Neural progenitor cell (in vitro differentiated cells): Measurements from ENCODE around the gene KCNMB2. TPM values are rescaled to one million over a fixed set of nuclear protein-coding genes. Genes with fewer than 3 reads are reported as not detected.

Experiments
- DNase-seq: peaks from one replicate; pipeline ENCODE4 v3.0.0-alpha.2; 2016; ENCODE audit warnings: low spot score
- H2AFZ ChIP-seq: fragments of 200-600 bp; sonication (generic); replicated peaks from 2 replicates; pipeline ENCODE4 v1.6.1; 2016; ENCODE audit warnings: antibody characterized with exemption
- H3F3A ChIP-seq: fragments of 200-600 bp; sonication (generic); 2 replicates; pipeline ENCODE4 v1.6.1; 2016; ENCODE audit warnings: antibody characterized with exemption, low read depth
- H3K27ac ChIP-seq: fragments of 200-600 bp; sonication (generic); 2 replicates; pipeline ENCODE4 v1.5.1; 2016; ENCODE audit warnings: mild to moderate bottlenecking
- H3K27me3 ChIP-seq: fragments of 200-600 bp; sonication (generic); 2 replicates; pipeline ENCODE4 v1.6.1; 2016; ENCODE audit warnings: mild to moderate bottlenecking, moderate library complexity
- H3K36me3 ChIP-seq: fragments of 200-600 bp; sonication (generic); 2 replicates; pipeline ENCODE4 v1.5.1; 2016
- H3K4me1 ChIP-seq: fragments of 200-600 bp; sonication (generic); 2 replicates; pipeline ENCODE4 v1.6.1; 2016; ENCODE audit warnings: mixed run types
- H3K4me2 ChIP-seq: fragments of 200-600 bp; sonication (generic); 2 replicates; pipeline ENCODE4 v1.6.1; 2016
- H3K4me3 ChIP-seq: fragments of 200-600 bp; sonication (generic); 2 replicates; pipeline ENCODE4 v1.5.1; 2016
- H3K79me2 ChIP-seq: fragments of 200-600 bp; sonication (generic); 2 replicates; pipeline ENCODE4 v1.6.1; 2016; ENCODE audit warnings: low read depth
- H3K9ac ChIP-seq: fragments of 200-600 bp; sonication (generic); 2 replicates; pipeline ENCODE4 v1.6.1; 2016
- H3K9me3 ChIP-seq: fragments of 200-600 bp; sonication (generic); 2 replicates; pipeline ENCODE4 v1.5.1; 2016; ENCODE audit warnings: low read depth
- H4K20me1 ChIP-seq: fragments of 200-600 bp; sonication (generic); 2 replicates; pipeline ENCODE4 v1.6.1; 2016; ENCODE audit warnings: low read depth
- H3K27ac Mint-ChIP-seq: 3 replicates; pipeline ENCODE4 v1.8.0; 2021; ENCODE audit warnings: mixed read lengths
- H3K27me3 Mint-ChIP-seq: 2 replicates; pipeline ENCODE4 v1.8.0; 2022; ENCODE audit warnings: low read depth, mild to moderate bottlenecking, inconsistent platforms, moderate library complexity, mixed read lengths; ENCODE audit not compliant: insufficient read depth
- H3K36me3 Mint-ChIP-seq: 3 replicates; pipeline ENCODE4 v1.8.0; 2021; ENCODE audit warnings: mixed read lengths
- H3K4me1 Mint-ChIP-seq: 3 replicates; pipeline ENCODE4 v1.8.0; 2021; ENCODE audit warnings: mixed read lengths
- H3K4me3 Mint-ChIP-seq: 3 replicates; pipeline ENCODE4 v1.8.0; 2021; ENCODE audit warnings: mild to moderate bottlenecking, moderate library complexity, mixed read lengths
- H3K9me3 Mint-ChIP-seq: 3 replicates; pipeline ENCODE4 v1.8.0; 2020; ENCODE audit warnings: mixed read lengths
- EZH2 ChIP-seq: fragments of 200-600 bp; sonication (generic); IDR thresholded peaks from 2 replicates; pipeline ENCODE4 v1.6.1; 2017; ENCODE audit warnings: antibody characterized with exemption, mild to moderate bottlenecking, moderate library complexity
- EZH2phosphoT487 ChIP-seq: fragments of 200-600 bp; sonication (generic); IDR thresholded peaks from 2 replicates; pipeline ENCODE4 v1.6.1; 2017; ENCODE audit warnings: antibody characterized with exemption
- total RNA-seq: library from RNA; depleted of rRNA; stranded (reverse); fragments of >200 nt; gene quantifications from 2 replicates; pipeline ENCODE4 v1.2.3, GENCODE V29; 2015; ENCODE audit warnings: low replicate concordance
- TF ChIP-seq, protein P1 (sequence below): fragments of 200-600 bp; sonication (generic); IDR thresholded peaks from 2 replicates; pipeline ENCODE4 v1.5.1; 2017; ENCODE audit warnings: antibody characterized with exemption, mild to moderate bottlenecking

The KCNMB2 gene
- total RNA-seq, 1 donor from 2014 or later = not detected

DNA sequence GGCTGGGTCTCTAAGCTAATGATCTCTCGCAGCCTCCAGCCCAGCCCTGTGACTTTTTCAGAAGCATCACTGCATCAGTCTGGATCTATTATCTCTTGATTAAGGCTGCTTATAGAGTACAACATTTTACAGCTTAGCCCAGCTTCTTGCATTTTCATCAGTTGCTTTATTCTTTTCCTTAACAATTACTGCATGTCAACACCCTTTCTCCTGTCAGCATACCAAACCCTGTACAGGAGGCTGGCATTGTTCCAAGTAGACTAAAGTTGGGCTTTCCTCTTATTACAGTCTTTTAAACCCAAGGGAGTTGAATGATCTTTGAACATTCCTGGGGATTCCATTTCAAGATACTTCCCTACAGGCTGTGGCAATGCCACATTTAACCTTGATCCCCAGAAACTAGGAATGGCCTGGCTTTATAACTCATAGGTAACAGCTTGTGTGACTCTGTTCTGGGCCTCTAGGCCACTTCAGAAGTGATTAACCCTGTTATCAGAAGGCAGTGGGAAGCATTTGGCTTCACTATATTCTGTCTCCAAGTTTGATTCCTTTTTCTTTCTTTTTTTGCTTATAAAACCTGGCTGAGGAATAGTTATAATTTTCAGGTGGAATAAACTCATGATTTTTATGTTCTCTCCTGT is 182.9 kb downstream of the KCNMB2 start:
- Mint-ChIP-seq H3K4me3 (no peak overlapping the region), H3K36me3 (no peaks in the 10 kb centered on the region), H3K27ac (no peak overlapping the region), H3K4me1 (no peaks in the 10 kb centered on the region), H3K9me3 (no peaks in the 10 kb centered on the region), H3K27me3 (no peaks in the 10 kb centered on the region)
- H2AFZ ChIP-seq = no peak overlapping the region
- no peaks in the 10 kb centered on the region for H3K36me3 ChIP-seq
- DNase-seq = no peak
- TF ChIP-seq EZH2phosphoT487 = no peak
- TF ChIP-seq, protein P1, sequence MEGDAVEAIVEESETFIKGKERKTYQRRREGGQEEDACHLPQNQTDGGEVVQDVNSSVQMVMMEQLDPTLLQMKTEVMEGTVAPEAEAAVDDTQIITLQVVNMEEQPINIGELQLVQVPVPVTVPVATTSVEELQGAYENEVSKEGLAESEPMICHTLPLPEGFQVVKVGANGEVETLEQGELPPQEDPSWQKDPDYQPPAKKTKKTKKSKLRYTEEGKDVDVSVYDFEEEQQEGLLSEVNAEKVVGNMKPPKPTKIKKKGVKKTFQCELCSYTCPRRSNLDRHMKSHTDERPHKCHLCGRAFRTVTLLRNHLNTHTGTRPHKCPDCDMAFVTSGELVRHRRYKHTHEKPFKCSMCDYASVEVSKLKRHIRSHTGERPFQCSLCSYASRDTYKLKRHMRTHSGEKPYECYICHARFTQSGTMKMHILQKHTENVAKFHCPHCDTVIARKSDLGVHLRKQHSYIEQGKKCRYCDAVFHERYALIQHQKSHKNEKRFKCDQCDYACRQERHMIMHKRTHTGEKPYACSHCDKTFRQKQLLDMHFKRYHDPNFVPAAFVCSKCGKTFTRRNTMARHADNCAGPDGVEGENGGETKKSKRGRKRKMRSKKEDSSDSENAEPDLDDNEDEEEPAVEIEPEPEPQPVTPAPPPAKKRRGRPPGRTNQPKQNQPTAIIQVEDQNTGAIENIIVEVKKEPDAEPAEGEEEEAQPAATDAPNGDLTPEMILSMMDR = no peak
- TF ChIP-seq EZH2 = no peak
- no peak overlapping the region for H3K4me2 ChIP-seq
- no peaks in the 10 kb centered on the region for H3K4me1 ChIP-seq
- H3K79me2 ChIP-seq = no peaks in the 10 kb centered on the region
- no peak overlapping the region for H3K27ac ChIP-seq
- no peaks in the 10 kb centered on the region for H3K9me3 ChIP-seq
- no peak overlapping the region for H3K4me3 ChIP-seq
- no peaks in the 10 kb centered on the region for H3F3A ChIP-seq
- H3K9ac ChIP-seq = no peak overlapping the region
- no peaks in the 10 kb centered on the region for H4K20me1 ChIP-seq
- H3K27me3 ChIP-seq = no peaks in the 10 kb centered on the region

DNA sequence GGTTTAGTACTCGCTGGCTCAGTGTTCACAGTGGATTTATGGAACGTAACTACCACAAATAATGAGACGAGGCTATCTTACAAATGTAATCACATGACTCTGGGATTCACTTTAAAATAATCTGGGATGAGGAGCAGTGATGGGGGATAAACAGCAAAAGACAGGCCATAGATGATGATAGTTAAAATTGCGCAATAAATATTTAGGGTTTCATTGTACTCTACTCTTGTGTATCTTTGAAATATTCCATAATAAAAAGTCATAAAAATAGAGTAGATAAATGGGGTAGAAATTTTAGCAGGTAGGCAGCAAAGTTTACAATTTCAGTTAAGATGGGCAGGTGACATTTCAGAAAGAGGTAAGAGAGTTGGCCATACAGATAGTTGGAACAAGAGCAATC is 196.6 kb downstream of the KCNMB2 start:
- Mint-ChIP-seq H3K36me3 (no peaks in the 10 kb centered on the region), H3K4me3 (no peak overlapping the region), H3K4me1 (no peaks in the 10 kb centered on the region), H3K27ac (no peak overlapping the region), H3K27me3 (no peaks in the 10 kb centered on the region), H3K9me3 (no peaks in the 10 kb centered on the region)
- H3K79me2 ChIP-seq = no peaks in the 10 kb centered on the region
- H3K27ac ChIP-seq = no peak overlapping the region
- H3K4me2 ChIP-seq = no peak overlapping the region
- no peaks in the 10 kb centered on the region for H3K9me3 ChIP-seq
- no peak overlapping the region for H2AFZ ChIP-seq
- H3K27me3 ChIP-seq = no peaks in the 10 kb centered on the region
- no peak overlapping the region for H3K4me3 ChIP-seq
- no peaks in the 10 kb centered on the region for H3K36me3 ChIP-seq
- H3K9ac ChIP-seq = no peak overlapping the region
- H3F3A ChIP-seq = no peaks in the 10 kb centered on the region
- TF ChIP-seq EZH2 (no peak), EZH2phosphoT487 (no peak)
- TF ChIP-seq, protein P1 = no peak
- no peaks in the 10 kb centered on the region for H4K20me1 ChIP-seq
- peaks cover 5% of the 10 kb centered on the region for H3K4me1 ChIP-seq
- DNase-seq = no peak

DNA sequence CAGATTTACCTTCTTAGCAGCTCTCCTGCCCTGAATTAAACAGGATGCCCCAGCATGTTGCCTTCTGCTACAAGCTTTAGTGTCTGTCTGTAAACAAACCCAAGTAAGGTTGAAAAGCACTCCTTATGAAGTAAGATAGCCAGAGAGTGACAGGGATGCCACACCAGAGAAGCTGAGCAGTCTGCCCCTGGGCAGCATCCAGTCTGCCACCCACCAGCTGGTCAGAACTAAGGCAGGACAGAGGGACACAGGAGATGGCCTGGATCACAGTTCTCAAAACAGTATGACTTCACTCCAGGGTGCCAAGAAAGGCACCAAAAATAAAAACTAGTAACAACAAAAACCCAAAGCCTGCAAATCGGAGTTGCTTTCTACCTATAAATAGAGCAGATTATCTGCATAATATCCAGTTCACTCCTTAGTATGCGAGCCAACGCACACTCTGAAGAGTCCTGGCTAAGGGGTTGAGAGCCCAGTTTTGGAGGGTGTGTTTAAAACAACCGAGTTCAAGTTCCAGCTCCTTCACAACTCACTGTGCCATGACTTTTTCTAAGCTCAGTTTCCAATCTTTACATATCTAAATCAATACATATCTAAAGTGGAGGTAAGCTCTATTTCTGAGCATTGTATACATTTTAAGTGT is 198.9 kb downstream of the KCNMB2 start:
- Mint-ChIP-seq H3K36me3 (no peaks in the 10 kb centered on the region), H3K27me3 (no peaks in the 10 kb centered on the region), H3K4me1 (no peaks in the 10 kb centered on the region), H3K9me3 (no peaks in the 10 kb centered on the region), H3K27ac (no peak overlapping the region), H3K4me3 (no peak overlapping the region)
- Histone ChIP-seq H3K27ac (no peak overlapping the region), H3K4me3 (no peak overlapping the region), H2AFZ (no peak overlapping the region), H3K9ac (no peak overlapping the region), H4K20me1 (no peaks in the 10 kb centered on the region), H3K27me3 (no peaks in the 10 kb centered on the region), H3K79me2 (no peaks in the 10 kb centered on the region), H3K4me1 (peaks cover 5% of the 10 kb centered on the region), H3K4me2 (no peak overlapping the region), H3K36me3 (no peaks in the 10 kb centered on the region), H3F3A (no peaks in the 10 kb centered on the region), H3K9me3 (no peaks in the 10 kb centered on the region)
- TF ChIP-seq, protein P1 = no peak
- no peak for TF ChIP-seq EZH2
- no peak for DNase-seq
